MCF 10A (cell line): ENCODE data around the gene RSRC2. TPM values are rescaled to one million over a fixed set of nuclear protein-coding genes. Genes with fewer than 3 reads are reported as not detected.

Experiments used
- BruUV-seq: library from RNA; stranded (reverse); fragments of 400-500 nt; replicated peaks from 2 replicates; lab custom pipeline; 2021; lab: Mats Ljungman, UMichigan
- CTCF ChIA-PET: fragments of 300-600 bp; sonication (Branson Sonifier 250); formaldehyde crosslinking; extraction: SDS; loops from one replicate; lab custom pipeline; 2021; ENCODE audit warnings: antibody characterized with exemption, inconsistent platforms; lab: Yijun Ruan, JAX
- POLR2A ChIA-PET: fragments of 300-600, 350-650 bp; sonication (Branson Sonifier 250); formaldehyde crosslinking; extraction: SDS; loops from one replicate; lab custom pipeline; 2020; ENCODE audit warnings: antibody characterized with exemption, inconsistent platforms; lab: Yijun Ruan, JAX
- DNase-seq: peaks from one replicate; pipeline ENCODE4 v3.0.0-alpha.2; 2018; ENCODE audit not compliant: unreplicated experiment
- H3K27ac Mint-ChIP-seq: one replicate; pipeline ENCODE4 v1.8.0; 2022; ENCODE audit warnings: mild to moderate bottlenecking, low read depth, mixed read lengths; ENCODE audit not compliant: unreplicated experiment
- H3K27me3 Mint-ChIP-seq: one replicate; pipeline ENCODE4 v1.8.0; 2022; ENCODE audit warnings: mixed read lengths; ENCODE audit not compliant: insufficient read depth, unreplicated experiment
- H3K36me3 Mint-ChIP-seq: one replicate; pipeline ENCODE4 v1.8.0; 2022; ENCODE audit warnings: mild to moderate bottlenecking, moderate library complexity, mixed read lengths; ENCODE audit not compliant: insufficient read depth, unreplicated experiment
- H3K4me1 Mint-ChIP-seq: one replicate; pipeline ENCODE4 v1.8.0; 2022; ENCODE audit warnings: mixed read lengths; ENCODE audit not compliant: insufficient read depth, unreplicated experiment
- H3K4me3 Mint-ChIP-seq: one replicate; pipeline ENCODE4 v1.8.0; 2022; ENCODE audit warnings: mild to moderate bottlenecking, moderate library complexity, mixed read lengths; ENCODE audit not compliant: unreplicated experiment
- H3K9me3 Mint-ChIP-seq: one replicate; pipeline ENCODE4 v1.8.0; 2022; ENCODE audit warnings: mixed read lengths; ENCODE audit not compliant: unreplicated experiment
- intact Hi-C: fragments of 100-400 bp; cut with micrococcal nuclease; formaldehyde crosslinking; loops from 2 replicates; pipeline ENCODE4 v1.14.1; 2022
- total RNA-seq: library from RNA; stranded (reverse); gene quantifications from 2 replicates; pipeline ENCODE4 v1.2.3, GENCODE V29; 2022
- TF ChIP-seq, protein P1 (sequence below): fragments of 200-600 bp; IDR thresholded peaks from one replicate; pipeline ENCODE4 v1.8.0; 2022; ENCODE audit warnings: antibody characterized with exemption, mild to moderate bottlenecking; ENCODE audit not compliant: unreplicated experiment

Gene RSRC2
- total RNA-seq, 1 experiment from 2014 or later, result 93.4 TPM

DNA sequence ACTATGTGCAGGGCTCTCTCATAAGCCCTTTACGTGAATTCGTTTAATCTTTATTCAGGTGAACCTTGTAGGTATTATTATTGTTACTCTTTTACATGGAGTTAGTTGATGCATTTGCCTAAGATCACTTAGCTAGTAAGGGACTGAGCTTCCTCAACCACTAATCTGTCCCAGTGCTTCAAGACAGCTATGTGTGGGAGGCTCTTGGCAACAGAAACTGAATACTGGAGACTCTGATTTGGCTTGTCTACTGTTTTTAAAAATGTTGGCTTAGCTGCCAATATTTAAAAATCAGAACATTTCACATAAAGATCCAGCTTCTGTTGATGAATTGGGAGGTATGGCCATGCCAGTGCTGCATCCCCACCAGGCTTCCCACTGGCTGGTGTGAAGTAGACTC, 7.1 kb upstream of the RSRC2 start:
- TF ChIP-seq, protein P1, sequence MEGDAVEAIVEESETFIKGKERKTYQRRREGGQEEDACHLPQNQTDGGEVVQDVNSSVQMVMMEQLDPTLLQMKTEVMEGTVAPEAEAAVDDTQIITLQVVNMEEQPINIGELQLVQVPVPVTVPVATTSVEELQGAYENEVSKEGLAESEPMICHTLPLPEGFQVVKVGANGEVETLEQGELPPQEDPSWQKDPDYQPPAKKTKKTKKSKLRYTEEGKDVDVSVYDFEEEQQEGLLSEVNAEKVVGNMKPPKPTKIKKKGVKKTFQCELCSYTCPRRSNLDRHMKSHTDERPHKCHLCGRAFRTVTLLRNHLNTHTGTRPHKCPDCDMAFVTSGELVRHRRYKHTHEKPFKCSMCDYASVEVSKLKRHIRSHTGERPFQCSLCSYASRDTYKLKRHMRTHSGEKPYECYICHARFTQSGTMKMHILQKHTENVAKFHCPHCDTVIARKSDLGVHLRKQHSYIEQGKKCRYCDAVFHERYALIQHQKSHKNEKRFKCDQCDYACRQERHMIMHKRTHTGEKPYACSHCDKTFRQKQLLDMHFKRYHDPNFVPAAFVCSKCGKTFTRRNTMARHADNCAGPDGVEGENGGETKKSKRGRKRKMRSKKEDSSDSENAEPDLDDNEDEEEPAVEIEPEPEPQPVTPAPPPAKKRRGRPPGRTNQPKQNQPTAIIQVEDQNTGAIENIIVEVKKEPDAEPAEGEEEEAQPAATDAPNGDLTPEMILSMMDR, result no peak
- intact Hi-C loops, result no loop called here
- H3K4me3 Mint-ChIP-seq, result no peak overlapping the region
- no peaks in the 10 kb centered on the region for H3K9me3 Mint-ChIP-seq
- no peaks in the 10 kb centered on the region for H3K4me1 Mint-ChIP-seq
- H3K27me3 Mint-ChIP-seq, result no peaks in the 10 kb centered on the region
- H3K36me3 Mint-ChIP-seq, result peaks cover 51% of the 10 kb centered on the region
- ChIA-PET CTCF (no interaction called here), POLR2A (interaction anchor here (1.4 kb wide), 1 partner anchor 23 kb away, joined by 3 read pairs; no protein-coding TSS in a partner anchor)
- no peak overlapping the region for H3K27ac Mint-ChIP-seq
- BruUV-seq, result no TSS peak
- DNase-seq, result no peak

DNA sequence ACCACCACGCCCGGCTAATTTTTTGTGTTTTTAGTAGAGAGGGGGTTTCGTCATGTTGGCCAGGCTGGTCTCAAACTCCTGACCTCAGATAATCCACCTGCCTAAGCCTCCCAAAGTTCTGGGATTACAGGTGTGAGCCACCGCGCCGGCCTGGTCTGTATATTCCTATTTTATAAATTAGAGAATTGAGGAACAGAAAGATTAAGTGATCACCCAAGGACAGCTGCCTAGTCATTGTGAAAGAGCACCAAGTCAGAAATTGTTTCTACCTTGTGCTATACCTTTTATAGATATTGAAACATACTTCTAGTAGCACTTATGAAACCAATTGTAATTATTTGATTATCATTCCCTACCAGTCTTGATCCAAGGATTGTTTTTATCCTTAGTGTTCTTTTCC, 2.3 kb upstream of the RSRC2 start:
- H3K9me3 Mint-ChIP-seq, result no peaks in the 10 kb centered on the region
- intact Hi-C loops, result loop anchor here (10.0 kb wide), 1 partner anchor 226 kb away; the partner anchor contains the start of gene DENR
- BruUV-seq, result no TSS peak

DNA sequence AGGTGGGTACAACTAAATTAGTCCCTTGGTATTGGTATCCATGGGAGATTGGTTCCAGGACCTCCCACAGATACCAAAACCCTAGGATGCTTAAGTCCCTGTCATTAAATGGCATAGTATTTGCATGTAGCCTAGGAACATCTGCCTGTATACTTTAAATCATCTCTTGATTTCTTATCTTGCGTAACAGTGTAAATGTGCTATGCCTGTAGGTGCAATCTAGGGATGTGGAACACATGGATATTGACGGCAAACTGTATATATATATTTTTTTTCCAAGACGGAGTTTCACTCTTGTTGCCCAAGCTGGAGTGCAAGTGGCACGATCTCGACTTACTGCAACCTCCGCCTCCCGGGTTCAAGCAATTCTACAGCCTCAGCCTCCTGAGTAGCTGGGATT, 1.8 kb upstream of the RSRC2 start:
- H3K27ac Mint-ChIP-seq, result no peak overlapping the region
- CTCF ChIA-PET, result interaction anchor here (0.6 to 1.2 kb wide), 4 partner anchors 12 to 902 kb away, joined by 3 to 4 read pairs (median 4); partner anchors contain the start of gene ORAI1
- TF ChIP-seq, protein P1, result no peak
- peaks cover 1% of the 10 kb centered on the region for H3K4me1 Mint-ChIP-seq
- no TSS peak for BruUV-seq
- no peak for DNase-seq
- H3K27me3 Mint-ChIP-seq, result no peaks in the 10 kb centered on the region
- POLR2A ChIA-PET, result interaction anchor here (0.6 to 13.1 kb wide), 4 partner anchors 10 to 128 kb away, joined by 3 to 271 read pairs (median 20); partner anchors contain the start of gene ZCCHC8
- intact Hi-C loops, result loop anchor here (10.0 kb wide), 1 partner anchor 226 kb away; the partner anchor contains the start of gene DENR
- H3K9me3 Mint-ChIP-seq, result no peaks in the 10 kb centered on the region
- peaks cover 40% of the 10 kb centered on the region for H3K36me3 Mint-ChIP-seq
- no peak overlapping the region for H3K4me3 Mint-ChIP-seq

More for the DNA sequence above, 2.3 kb upstream of the RSRC2 start:
- TF ChIP-seq, protein P1, result no peak
- H3K36me3 Mint-ChIP-seq, result peaks cover 39% of the 10 kb centered on the region
- ChIA-PET CTCF (interaction anchor here (0.6 to 1.2 kb wide), 3 partner anchors 11 to 903 kb away, joined by 3 to 4 read pairs (median 4); partner anchors contain the start of gene ORAI1), POLR2A (interaction anchor here (0.6 to 13.1 kb wide), 5 partner anchors 9 to 129 kb away, joined by 3 to 271 read pairs (median 3); partner anchors contain the start of gene ZCCHC8)
- DNase-seq, result no peak
- H3K4me1 Mint-ChIP-seq, result no peaks in the 10 kb centered on the region
- no peaks in the 10 kb centered on the region for H3K27me3 Mint-ChIP-seq
- H3K27ac Mint-ChIP-seq, result no peak overlapping the region
- no peak overlapping the region for H3K4me3 Mint-ChIP-seq

DNA sequence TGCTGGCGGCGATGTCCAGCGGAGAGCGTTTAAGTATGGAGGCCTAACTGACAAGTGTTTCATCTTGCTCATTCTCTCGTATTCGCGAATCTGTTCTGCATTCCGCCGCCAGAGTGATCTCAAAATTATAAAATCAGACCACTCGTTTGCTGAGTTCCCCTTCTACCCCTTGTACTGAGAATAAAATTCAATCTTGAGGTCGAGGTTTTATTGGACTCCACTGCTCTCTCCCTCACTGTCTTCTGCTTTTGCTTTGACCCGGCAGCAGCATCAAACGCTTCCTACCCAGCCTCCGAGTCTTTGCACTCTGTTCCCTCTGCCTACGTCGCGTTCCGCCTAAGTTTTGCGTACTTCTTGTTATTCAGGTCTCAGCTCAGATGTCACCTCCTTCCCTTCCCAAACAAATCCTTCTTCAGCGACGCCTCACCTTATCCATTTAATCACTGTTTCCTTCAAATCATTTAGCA, 775 bp upstream of the RSRC2 start:
- H3K27ac Mint-ChIP-seq, result no peak overlapping the region
- TF ChIP-seq, protein P1, result no peak
- POLR2A ChIA-PET, result interaction anchor here (0.6 to 13.1 kb wide), 21 partner anchors 7 to 705 kb away, joined by 3 to 271 read pairs (median 5); partner anchors contain the start of genes MPHOSPH9, MTRFR and ZCCHC8
- peaks cover 47% of the 10 kb centered on the region for H3K36me3 Mint-ChIP-seq
- H3K9me3 Mint-ChIP-seq, result no peaks in the 10 kb centered on the region
- peak; percentile 33 for DNase-seq
- intact Hi-C loops, result loop anchor here (10.0 kb wide), 1 partner anchor 227 kb away; the partner anchor contains the start of gene DENR
- CTCF ChIA-PET, result no interaction called here
- H3K4me3 Mint-ChIP-seq, result no peak overlapping the region
- peaks cover 7% of the 10 kb centered on the region for H3K4me1 Mint-ChIP-seq
- BruUV-seq, result TSS peak; percentile 61
- no peaks in the 10 kb centered on the region for H3K27me3 Mint-ChIP-seq
